ENCODE measurements around the gene H1-8. TPM values are rescaled to one million over a fixed set of nuclear protein-coding genes. Genes with fewer than 3 reads are reported as not detected.
"Not testable (repeated sequence)": the region's sequence is repeated elsewhere in the genome, so short reads cannot be mapped to it uniquely, and the experiment has no call there.

The H1-8 gene
- polyA plus RNA-seq, 4 donors, result not detected

- DNase-seq (ENCODE audit: low read depth in 4 of 4, low spot score in 2 of 4), result no peak
Measured at GRCh38 chr3:129514563-129514962, 28.4 kb upstream of the H1-8 start.

- DNase-seq (ENCODE audit: low read depth in 4 of 4, low spot score in 2 of 4), result not testable (repeated sequence)
Measured at GRCh38 chr3:129515108-129515820, 27.7 kb upstream of the H1-8 start.

- not testable (repeated sequence) for DNase-seq (ENCODE audit: low read depth in 4 of 4, low spot score in 2 of 4)
Measured at GRCh38 chr3:129515821-129516432, 27.0 kb upstream of the H1-8 start.

GRCh38 chr3:129517516-129517915 is 25.5 kb upstream of the H1-8 start:
- no peak for DNase-seq (ENCODE audit: low read depth in 4 of 4, low spot score in 2 of 4)

GRCh38 chr3:129518038-129518561 is 24.9 kb upstream of the H1-8 start:
- DNase-seq (ENCODE audit: low read depth in 4 of 4, low spot score in 2 of 4), result no peak

- DNase-seq (ENCODE audit: low read depth in 4 of 4, low spot score in 2 of 4), result no peak
Measured at GRCh38 chr3:129518581-129518980, 24.4 kb upstream of the H1-8 start.

- DNase-seq (ENCODE audit: low read depth in 4 of 4, low spot score in 2 of 4), result no peak
Measured at GRCh38 chr3:129519449-129519848, 23.5 kb upstream of the H1-8 start.

- DNase-seq (ENCODE audit: low read depth in 4 of 4, low spot score in 2 of 4), result no peak
Measured at GRCh38 chr3:129519896-129520715, 22.9 kb upstream of the H1-8 start.

- no peak for DNase-seq (ENCODE audit: low read depth in 4 of 4, low spot score in 2 of 4)
Measured at GRCh38 chr3:129520960-129521359, 22.0 kb upstream of the H1-8 start.

GRCh38 chr3:129521611-129522010 is 21.4 kb upstream of the H1-8 start:
- no peak for DNase-seq (ENCODE audit: low read depth in 4 of 4, low spot score in 2 of 4)

- DNase-seq (ENCODE audit: low read depth in 4 of 4, low spot score in 2 of 4), result no peak
Measured at GRCh38 chr3:129522953-129523352, 20.0 kb upstream of the H1-8 start.

GRCh38 chr3:129524081-129524480 is 18.9 kb upstream of the H1-8 start:
- DNase-seq (ENCODE audit: low read depth in 4 of 4, low spot score in 2 of 4), result no peak

GRCh38 chr3:129525341-129525968 is 17.5 kb upstream of the H1-8 start:
- DNase-seq (ENCODE audit: low read depth in 4 of 4, low spot score in 2 of 4), result no peak

- no peak for DNase-seq (ENCODE audit: low read depth in 4 of 4, low spot score in 2 of 4)
Measured at GRCh38 chr3:129526121-129526900, 16.7 kb upstream of the H1-8 start.

- DNase-seq (ENCODE audit: low read depth in 4 of 4, low spot score in 2 of 4), result no peak
Measured at GRCh38 chr3:129527262-129527661, 15.7 kb upstream of the H1-8 start.

GRCh38 chr3:129528589-129529100 is 14.3 kb upstream of the H1-8 start, which contains the start of gene RHO:
TSS of gene RHO (plus strand) at chr3:129528639. CDS start at chr3:129528734, 95 bp downstream.
- DNase-seq (ENCODE audit: low read depth in 4 of 4, low spot score in 2 of 4), result no peak

GRCh38 chr3:129529436-129530210 is 13.4 kb upstream of the H1-8 start:
- DNase-seq (ENCODE audit: low read depth in 4 of 4, low spot score in 2 of 4), result no peak

- DNase-seq (ENCODE audit: low read depth in 4 of 4, low spot score in 2 of 4), result peak in 1 of 4 donors; percentile 25
Measured at GRCh38 chr3:129530251-129530791, 12.7 kb upstream of the H1-8 start.

GRCh38 chr3:129530821-129531220 is 12.2 kb upstream of the H1-8 start:
- DNase-seq (ENCODE audit: low read depth in 4 of 4, low spot score in 2 of 4), result no peak
